ENCODE data around the gene LRRC75A. TPM values are rescaled to one million over a fixed set of nuclear protein-coding genes. Genes with fewer than 3 reads are reported as not detected.

Gene LRRC75A
- total and polyA plus RNA-seq, 4 experiments from 2014 or later, result 0.72 to 5.7 (median 4.0) TPM

DNA sequence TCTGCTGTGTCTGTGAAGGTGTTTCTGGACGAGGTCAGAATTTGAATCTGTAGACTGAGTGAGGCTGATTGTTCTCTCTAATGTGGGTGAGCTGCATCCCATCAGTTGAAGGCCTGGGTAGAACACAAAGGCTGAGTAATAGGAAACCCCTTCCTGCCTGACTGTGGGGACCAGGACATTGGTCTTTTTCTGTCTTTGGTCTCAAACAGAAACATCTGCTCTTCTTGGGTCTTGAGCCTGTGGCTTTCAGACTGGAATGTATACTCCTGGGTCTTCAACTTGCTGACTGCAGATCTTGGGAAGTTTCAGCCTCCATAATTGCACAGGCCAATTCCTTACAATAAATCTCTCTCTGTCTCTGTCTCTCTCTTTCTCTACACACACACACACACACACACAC lies 19.6 kb upstream of the LRRC75A start:
- Mint-ChIP-seq H3K27ac (peak overlapping the region in 2 of 7 donors; percentile 57 to 79), H3K4me1 (peaks cover 0 to 4% (median under 1%) of the 10 kb centered on the region in 4 donors), H3K4me3 (no peak overlapping the region), H3K9me3 (no peaks in the 10 kb centered on the region), H3K36me3 (no peaks in the 10 kb centered on the region), H3K27me3 (peaks cover 7 to 8% of the 10 kb centered on the region in 2 donors)
- no peaks in the 10 kb centered on the region for H3K36me3 ChIP-seq (ENCODE audit: insufficient read depth, low read length)
- no peak overlapping the region for H3K27ac ChIP-seq (ENCODE audit: low read depth, low read length)
- H3K4me1 ChIP-seq (ENCODE audit: insufficient read depth, low read length), result no peaks in the 10 kb centered on the region
- DNase-seq, result no peak
- intact Hi-C loops (cut with micrococcal nuclease), result no loop called here
- no peaks in the 10 kb centered on the region for H3K27me3 ChIP-seq (ENCODE audit: insufficient read depth, low read length)
- CTCF ChIA-PET (ENCODE audit: partially characterized antibody), result interaction anchor here (1.3 to 4.9 kb wide), 2 partner anchors 9 to 148 kb away, joined by 3 to 24 read pairs; no protein-coding TSS in a partner anchor
- no peak overlapping the region for H3K4me3 ChIP-seq (ENCODE audit: low read length in 2 of 2)
- H3K9me3 ChIP-seq (ENCODE audit: control insufficient read depth in 1 of 2, low read length in 2 of 2), result no peaks in the 10 kb centered on the region
- POLR2A ChIA-PET (ENCODE audit: partially characterized antibody), result no interaction called here

DNA sequence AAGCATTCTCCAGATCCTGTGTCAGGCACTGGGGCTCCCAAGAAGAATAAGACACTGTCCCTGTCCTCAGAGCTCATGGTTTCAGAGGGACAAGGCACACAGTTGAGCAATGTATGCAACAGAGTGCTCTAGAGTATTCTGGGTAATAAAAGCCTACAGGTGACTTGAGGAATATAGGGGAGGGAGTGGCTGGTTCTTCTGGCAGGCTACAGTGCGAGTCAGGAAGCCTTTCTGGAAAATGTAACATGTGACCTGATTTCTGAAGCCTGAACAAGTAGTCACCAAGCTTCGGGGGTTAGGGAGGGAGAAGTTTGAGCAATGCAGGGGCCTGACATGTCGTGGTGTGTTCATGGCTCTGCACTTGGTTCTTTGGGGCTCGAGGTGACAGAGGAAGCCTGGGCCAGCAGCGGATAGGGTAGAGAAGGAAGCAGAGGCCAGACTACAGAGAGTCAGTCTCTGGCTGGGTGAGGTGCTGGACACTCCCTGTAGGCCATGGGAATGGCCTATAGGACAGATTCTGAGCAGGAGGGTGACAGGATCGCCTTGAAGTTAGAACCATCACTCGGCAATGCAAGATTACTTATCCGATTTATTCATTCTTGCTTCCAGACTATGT lies 16.0 kb upstream of the LRRC75A start:
- ChIA-PET CTCF (ENCODE audit: partially characterized antibody) (interaction anchor here (0.6 to 4.9 kb wide), 2 partner anchors 13 to 141 kb away, joined by 3 to 24 read pairs; no protein-coding TSS in a partner anchor), POLR2A (ENCODE audit: partially characterized antibody) (no interaction called here)
- no peak overlapping the region for H3K4me3 ChIP-seq (ENCODE audit: low read length in 2 of 2)
- H3K4me1 Mint-ChIP-seq, result peaks cover 0 to 4% (median under 1%) of the 10 kb centered on the region in 4 donors
- H3K27ac ChIP-seq (ENCODE audit: low read depth, low read length), result no peak overlapping the region
- no peaks in the 10 kb centered on the region for H3K36me3 ChIP-seq (ENCODE audit: insufficient read depth, low read length)
- no peaks in the 10 kb centered on the region for H3K9me3 Mint-ChIP-seq
- intact Hi-C loops (cut with micrococcal nuclease), result no loop called here
- H3K9me3 ChIP-seq (ENCODE audit: control insufficient read depth in 1 of 2, low read length in 2 of 2), result no peaks in the 10 kb centered on the region
- DNase-seq, result no peak
- no peaks in the 10 kb centered on the region for H3K4me1 ChIP-seq (ENCODE audit: insufficient read depth, low read length)
- H3K36me3 Mint-ChIP-seq, result no peaks in the 10 kb centered on the region
- no peak overlapping the region for H3K4me3 Mint-ChIP-seq
- no peaks in the 10 kb centered on the region for H3K27me3 Mint-ChIP-seq
- peak overlapping the region in 1 of 7 donors; percentile 31 for H3K27ac Mint-ChIP-seq
- no peaks in the 10 kb centered on the region for H3K27me3 ChIP-seq (ENCODE audit: insufficient read depth, low read length)

DNA sequence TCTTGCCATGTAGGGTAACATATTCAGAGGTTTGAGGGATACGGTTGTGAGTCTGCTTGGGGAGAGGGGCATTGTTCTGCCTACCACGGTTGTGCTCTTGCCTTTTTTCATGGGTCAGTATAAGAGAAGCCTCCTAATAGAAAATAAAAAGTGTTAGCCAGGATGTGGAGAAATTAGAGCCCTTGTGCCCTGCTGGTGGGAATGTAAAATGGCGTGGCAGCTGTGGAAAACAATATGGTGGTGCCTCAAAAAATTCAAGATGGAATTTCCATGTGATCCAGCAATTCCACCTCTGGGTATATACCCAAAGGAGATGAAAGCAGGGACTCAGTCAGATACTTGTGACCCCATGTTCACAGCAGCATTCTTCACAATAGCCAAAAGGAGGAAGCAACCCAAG lies 14.2 kb upstream of the LRRC75A start:
- H3K27me3 ChIP-seq (ENCODE audit: insufficient read depth, low read length), result no peaks in the 10 kb centered on the region
- no peak overlapping the region for H3K27ac ChIP-seq (ENCODE audit: low read depth, low read length)
- Mint-ChIP-seq H3K27ac (no peak overlapping the region), H3K4me3 (no peak overlapping the region), H3K36me3 (no peaks in the 10 kb centered on the region), H3K4me1 (no peaks in the 10 kb centered on the region), H3K9me3 (peaks cover 0 to 1% (median 0%) of the 10 kb centered on the region in 8 donors), H3K27me3 (no peaks in the 10 kb centered on the region)
- DNase-seq, result no peak
- ChIA-PET CTCF (ENCODE audit: partially characterized antibody) (no interaction called here), POLR2A (ENCODE audit: partially characterized antibody) (no interaction called here)
- no peak overlapping the region for H3K4me3 ChIP-seq (ENCODE audit: low read length in 2 of 2)
- H3K36me3 ChIP-seq (ENCODE audit: insufficient read depth, low read length), result no peaks in the 10 kb centered on the region
- intact Hi-C loops (cut with micrococcal nuclease), result no loop called here
- H3K4me1 ChIP-seq (ENCODE audit: insufficient read depth, low read length), result no peaks in the 10 kb centered on the region
- no peaks in the 10 kb centered on the region for H3K9me3 ChIP-seq (ENCODE audit: control insufficient read depth in 1 of 2, low read length in 2 of 2)

DNA sequence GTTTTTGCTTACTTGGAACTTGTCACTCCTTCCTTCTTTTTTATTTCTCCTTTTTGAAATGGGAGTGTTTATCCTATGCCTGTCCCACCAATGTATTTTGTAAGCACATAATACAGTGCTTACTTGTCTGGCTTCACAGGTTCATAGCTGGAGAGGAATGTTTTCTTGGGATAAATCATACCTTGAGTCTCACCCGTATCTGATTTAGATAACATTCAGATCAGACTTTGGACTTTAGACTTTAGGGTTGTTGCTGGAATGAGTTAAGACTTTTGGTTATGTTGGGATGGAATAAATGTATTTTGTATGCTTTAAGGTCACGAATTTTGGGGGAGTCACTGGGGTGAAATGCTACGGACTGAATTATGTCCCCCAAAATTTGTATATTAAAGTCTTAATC lies 13.0 kb upstream of the LRRC75A start:
- Mint-ChIP-seq H3K9me3 (peaks cover 0 to 1% (median 0%) of the 10 kb centered on the region in 8 donors), H3K27me3 (peaks cover 0 to 2% of the 10 kb centered on the region in 2 donors), H3K4me1 (no peaks in the 10 kb centered on the region), H3K36me3 (no peaks in the 10 kb centered on the region), H3K27ac (no peak overlapping the region), H3K4me3 (no peak overlapping the region)
- intact Hi-C loops (cut with micrococcal nuclease), result no loop called here
- Histone ChIP-seq H3K36me3 (ENCODE audit: insufficient read depth, low read length) (no peaks in the 10 kb centered on the region), H3K9me3 (ENCODE audit: control insufficient read depth in 1 of 2, low read length in 2 of 2) (no peaks in the 10 kb centered on the region), H3K27ac (ENCODE audit: low read depth, low read length) (no peak overlapping the region), H3K27me3 (ENCODE audit: insufficient read depth, low read length) (no peaks in the 10 kb centered on the region), H3K4me1 (ENCODE audit: insufficient read depth, low read length) (no peaks in the 10 kb centered on the region), H3K4me3 (ENCODE audit: low read length in 2 of 2) (no peak overlapping the region)
- POLR2A ChIA-PET (ENCODE audit: partially characterized antibody), result no interaction called here
- CTCF ChIA-PET (ENCODE audit: partially characterized antibody), result no interaction called here
- DNase-seq, result no peak

DNA sequence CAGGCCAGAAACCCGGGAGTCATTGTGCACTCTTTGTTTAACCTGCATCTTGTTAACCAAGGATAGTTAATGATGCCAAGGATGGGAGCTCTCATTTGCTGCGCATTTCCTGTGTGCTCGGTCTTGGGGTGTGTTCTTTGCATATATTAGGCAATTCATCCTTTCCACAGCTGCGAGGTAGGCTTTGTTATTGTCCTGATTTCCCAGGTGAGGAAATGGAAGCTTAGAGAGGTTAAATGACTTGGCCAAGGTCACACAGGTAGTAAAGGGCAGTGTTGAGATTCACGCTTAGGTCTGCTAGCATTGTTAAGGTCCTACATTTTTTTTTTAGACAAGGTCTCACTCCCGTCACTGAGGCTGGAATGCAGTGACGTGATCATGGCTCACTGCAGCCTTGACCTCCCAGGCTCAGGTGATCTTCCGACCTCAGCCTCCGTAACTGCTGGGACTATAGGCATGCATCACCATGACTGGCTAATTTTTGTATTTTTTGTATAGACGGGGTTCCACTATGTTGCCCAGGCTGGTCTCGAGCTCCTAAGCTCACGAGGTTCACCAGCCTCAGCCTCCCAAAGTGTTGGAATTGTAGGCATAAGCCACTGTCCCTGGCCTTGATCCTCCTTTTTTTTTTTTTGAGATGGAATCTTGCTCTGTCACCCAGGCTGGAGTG lies 5.0 kb upstream of the LRRC75A start:
- Mint-ChIP-seq H3K27me3 (peaks cover 7 to 8% of the 10 kb centered on the region in 2 donors), H3K4me1 (peaks cover 0 to 5% (median 3%) of the 10 kb centered on the region in 4 donors), H3K4me3 (no peak overlapping the region), H3K9me3 (peaks cover 0 to 1% (median 0%) of the 10 kb centered on the region in 8 donors), H3K36me3 (no peaks in the 10 kb centered on the region), H3K27ac (no peak overlapping the region)
- DNase-seq, result no peak
- H3K27me3 ChIP-seq (ENCODE audit: insufficient read depth, low read length), result no peaks in the 10 kb centered on the region
- H3K27ac ChIP-seq (ENCODE audit: low read depth, low read length), result no peak overlapping the region
- POLR2A ChIA-PET (ENCODE audit: partially characterized antibody), result no interaction called here
- CTCF ChIA-PET (ENCODE audit: partially characterized antibody), result interaction anchor here (1.0 kb wide), 1 partner anchor 24 kb away, joined by 3 read pairs; no protein-coding TSS in a partner anchor
- H3K4me3 ChIP-seq (ENCODE audit: low read length in 2 of 2), result no peak overlapping the region
- intact Hi-C loops (cut with micrococcal nuclease), result no loop called here
- H3K36me3 ChIP-seq (ENCODE audit: insufficient read depth, low read length), result no peaks in the 10 kb centered on the region
- no peaks in the 10 kb centered on the region for H3K9me3 ChIP-seq (ENCODE audit: control insufficient read depth in 1 of 2, low read length in 2 of 2)
- peaks cover 3% of the 10 kb centered on the region for H3K4me1 ChIP-seq (ENCODE audit: insufficient read depth, low read length)

DNA sequence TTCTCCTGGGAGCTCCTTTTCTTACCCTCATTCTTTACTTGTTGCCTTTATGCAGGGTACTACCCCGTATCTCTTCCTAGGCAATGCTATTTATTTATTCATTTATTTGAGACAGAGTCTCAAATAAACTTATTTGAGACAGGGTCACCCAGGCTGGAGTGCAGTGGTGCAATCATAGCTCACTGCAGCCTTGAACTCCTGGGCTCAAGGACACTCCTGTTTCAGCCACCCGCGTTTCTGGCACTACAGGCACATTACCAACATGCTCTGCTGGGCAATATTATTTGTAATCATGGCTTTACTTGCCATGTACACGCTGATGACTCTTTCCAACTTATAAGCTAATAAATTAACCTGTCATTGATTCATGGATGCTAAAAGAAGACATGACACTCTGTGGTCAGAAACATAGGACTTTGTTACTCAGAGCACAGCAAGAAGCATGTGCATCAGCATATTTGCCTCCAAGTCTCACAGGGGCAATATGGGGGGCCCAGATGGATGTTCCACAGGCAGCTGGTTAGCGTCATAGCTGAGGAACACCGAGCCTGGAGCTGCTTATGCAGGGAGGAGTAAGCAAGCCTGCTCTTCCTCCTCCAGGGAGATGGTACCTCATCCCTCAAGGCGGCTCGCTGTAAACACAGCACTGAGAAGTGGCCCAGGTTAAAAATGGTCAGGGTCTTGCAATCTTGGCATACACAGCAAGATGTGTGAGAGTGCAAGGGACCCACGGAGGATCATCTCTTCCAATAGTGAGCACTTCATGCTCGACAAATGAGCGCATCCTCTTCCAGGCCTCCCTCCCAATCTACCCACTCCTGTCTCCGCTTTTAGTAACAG lies 4.2 kb upstream of the LRRC75A start:
- no peaks in the 10 kb centered on the region for H3K36me3 Mint-ChIP-seq
- peaks cover 7 to 8% of the 10 kb centered on the region in 2 donors for H3K27me3 Mint-ChIP-seq
- no peak overlapping the region for H3K4me3 ChIP-seq (ENCODE audit: low read length in 2 of 2)
- ChIA-PET CTCF (ENCODE audit: partially characterized antibody) (interaction anchor here (0.6 to 1.8 kb wide), 3 partner anchors 23 to 43 kb away, joined by 3 to 5 read pairs (median 3); no protein-coding TSS in a partner anchor), POLR2A (ENCODE audit: partially characterized antibody) (interaction anchor here (1.4 to 2.0 kb wide), 2 partner anchors 58 to 115 kb away, joined by 3 to 5 read pairs; partner anchors contain the start of gene UBB)
- H3K27ac ChIP-seq (ENCODE audit: low read depth, low read length), result no peak overlapping the region
- DNase-seq, result no peak
- intact Hi-C loops (cut with micrococcal nuclease), result no loop called here
- no peaks in the 10 kb centered on the region for H3K27me3 ChIP-seq (ENCODE audit: insufficient read depth, low read length)
- no peaks in the 10 kb centered on the region for H3K9me3 ChIP-seq (ENCODE audit: control insufficient read depth in 1 of 2, low read length in 2 of 2)
- H3K27ac Mint-ChIP-seq, result no peak overlapping the region
- no peak overlapping the region for H3K4me3 Mint-ChIP-seq
- no peaks in the 10 kb centered on the region for H3K36me3 ChIP-seq (ENCODE audit: insufficient read depth, low read length)
- peaks cover under 1 to 6% (median 3%) of the 10 kb centered on the region in 4 donors for H3K4me1 Mint-ChIP-seq
- H3K4me1 ChIP-seq (ENCODE audit: insufficient read depth, low read length), result peaks cover 5% of the 10 kb centered on the region
- no peaks in the 10 kb centered on the region for H3K9me3 Mint-ChIP-seq

DNA sequence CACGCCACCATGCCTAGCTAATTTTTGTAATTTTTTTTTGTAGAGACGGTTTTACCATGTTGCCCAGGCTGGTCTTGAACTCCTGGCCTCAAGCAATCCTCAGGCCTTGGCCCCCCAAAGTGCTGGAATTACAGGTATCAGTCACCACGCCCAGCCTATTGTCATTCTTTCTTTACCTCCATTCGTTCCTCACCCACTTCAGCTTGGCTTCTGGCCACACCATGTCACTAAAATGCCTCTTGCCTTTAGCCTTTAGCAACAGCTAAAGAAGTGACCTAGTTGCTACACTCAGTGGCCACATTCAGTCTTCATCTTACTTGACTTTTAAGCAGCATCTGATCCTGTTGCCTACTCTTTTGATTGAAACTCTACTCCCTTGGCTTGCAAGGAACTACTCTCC lies 3.6 kb upstream of the LRRC75A start:
- Histone ChIP-seq H3K27ac (ENCODE audit: low read depth, low read length) (no peak overlapping the region), H3K36me3 (ENCODE audit: insufficient read depth, low read length) (no peaks in the 10 kb centered on the region), H3K4me1 (ENCODE audit: insufficient read depth, low read length) (peaks cover 12% of the 10 kb centered on the region), H3K4me3 (ENCODE audit: low read length in 2 of 2) (no peak overlapping the region), H3K9me3 (ENCODE audit: control insufficient read depth in 1 of 2, low read length in 2 of 2) (no peaks in the 10 kb centered on the region), H3K27me3 (ENCODE audit: insufficient read depth, low read length) (no peaks in the 10 kb centered on the region)
- Mint-ChIP-seq H3K4me3 (peak overlapping the region in 2 of 8 donors; percentile 12 to 21), H3K27me3 (peaks cover 7 to 8% of the 10 kb centered on the region in 2 donors), H3K9me3 (no peaks in the 10 kb centered on the region), H3K27ac (no peak overlapping the region), H3K36me3 (no peaks in the 10 kb centered on the region), H3K4me1 (peaks cover 3 to 12% (median 8%) of the 10 kb centered on the region in 4 donors)
- POLR2A ChIA-PET (ENCODE audit: partially characterized antibody), result interaction anchor here (1.4 to 2.0 kb wide), 2 partner anchors 57 to 115 kb away, joined by 3 to 5 read pairs; partner anchors contain the start of gene UBB
- DNase-seq, result no peak
- intact Hi-C loops (cut with micrococcal nuclease), result no loop called here
- CTCF ChIA-PET (ENCODE audit: partially characterized antibody), result interaction anchor here (0.6 to 1.8 kb wide), 2 partner anchors 23 to 42 kb away, joined by 3 to 5 read pairs; no protein-coding TSS in a partner anchor
